CMK (cell line): Measurements from ENCODE around the gene TOX4.
"Not testable (repeated sequence)": the region's sequence is repeated elsewhere in the genome, so short reads cannot be mapped to it uniquely, and the experiment has no call there.

Experiments
- DNase-seq: peaks from one replicate; pipeline ENCODE4 v3.0.0-alpha.2; 2010; ENCODE audit warnings: low read depth

The TOX4 gene

GRCh38 chr14:21535545-21536417 is 58.8 kb downstream of the TOX4 start:
- DNase-seq: no peak

- no peak for DNase-seq
Measured at GRCh38 chr14:21536418-21537089, 59.6 kb downstream of the TOX4 start.

GRCh38 chr14:21537090-21537424 is 60.1 kb downstream of the TOX4 start:
- no peak for DNase-seq

GRCh38 chr14:21539189-21539940 is 62.4 kb downstream of the TOX4 start:
- no peak for DNase-seq

- no peak for DNase-seq
Measured at GRCh38 chr14:21541413-21542074, 64.5 kb downstream of the TOX4 start.

GRCh38 chr14:21543521-21543960 is 66.5 kb downstream of the TOX4 start:
- no peak for DNase-seq

GRCh38 chr14:21543963-21544362 is 67.0 kb downstream of the TOX4 start:
- DNase-seq: no peak

GRCh38 chr14:21544588-21544987 is 67.6 kb downstream of the TOX4 start:
- DNase-seq: not testable (repeated sequence)
